ENCODE results near the gene ENC1. TPM values are rescaled to one million over a fixed set of nuclear protein-coding genes. Genes with fewer than 3 reads are reported as not detected.

Gene ENC1
- total and polyA plus RNA-seq, 3 experiments from 2014 or later = 0.68 to 3.5 (median 0.93) TPM

- Histone ChIP-seq H3K4me1 (ENCODE audit: insufficient read depth, low read length) (no peaks in the 10 kb centered on the region), H3K27ac (ENCODE audit: low read depth, low read length) (no peak overlapping the region), H3K36me3 (ENCODE audit: insufficient read depth, low read length) (no peaks in the 10 kb centered on the region), H3K27me3 (ENCODE audit: insufficient read depth, low read length, poor library complexity, severe bottlenecking) (no peaks in the 10 kb centered on the region), H3K4me3 (ENCODE audit: low read length) (no peak overlapping the region), H3K9me3 (ENCODE audit: low read length) (no peaks in the 10 kb centered on the region)
- Mint-ChIP-seq H3K9me3 (no peaks in the 10 kb centered on the region), H3K4me3 (no peak overlapping the region), H3K36me3 (no peaks in the 10 kb centered on the region), H3K27ac (no peak overlapping the region), H3K4me1 (no peaks in the 10 kb centered on the region), H3K27me3 (peaks cover 1 to 32% of the 10 kb centered on the region in 2 donors)
- POLR2A ChIA-PET = no interaction called here
- no peak for DNase-seq
- CTCF ChIA-PET = no interaction called here
Observed at GRCh38 chr5:74594137-74595040, 46.1 kb downstream of the ENC1 start.

GRCh38 chr5:74589204-74590056 lies 51.1 kb downstream of the ENC1 start:
- no peaks in the 10 kb centered on the region for H3K27me3 ChIP-seq (ENCODE audit: insufficient read depth, low read length, poor library complexity, severe bottlenecking)
- H3K27ac ChIP-seq (ENCODE audit: low read depth, low read length) = no peak overlapping the region
- no peaks in the 10 kb centered on the region for H3K4me1 ChIP-seq (ENCODE audit: insufficient read depth, low read length)
- H3K27ac Mint-ChIP-seq = no peak overlapping the region
- H3K9me3 Mint-ChIP-seq = no peaks in the 10 kb centered on the region
- H3K27me3 Mint-ChIP-seq = peaks cover 0 to 9% of the 10 kb centered on the region in 2 donors
- ChIA-PET CTCF (no interaction called here), POLR2A (no interaction called here)
- no peak overlapping the region for H3K4me3 ChIP-seq (ENCODE audit: low read length)
- no peaks in the 10 kb centered on the region for H3K36me3 ChIP-seq (ENCODE audit: insufficient read depth, low read length)
- H3K36me3 Mint-ChIP-seq = no peaks in the 10 kb centered on the region
- H3K9me3 ChIP-seq (ENCODE audit: low read length) = no peaks in the 10 kb centered on the region
- H3K4me3 Mint-ChIP-seq = no peak overlapping the region
- DNase-seq = no peak
- no peaks in the 10 kb centered on the region for H3K4me1 Mint-ChIP-seq

GRCh38 chr5:74588415-74588814 lies 52.1 kb downstream of the ENC1 start:
- Mint-ChIP-seq H3K9me3 (no peaks in the 10 kb centered on the region), H3K27ac (no peak overlapping the region), H3K27me3 (peaks cover 0 to 6% of the 10 kb centered on the region in 2 donors), H3K4me1 (no peaks in the 10 kb centered on the region), H3K36me3 (no peaks in the 10 kb centered on the region), H3K4me3 (no peak overlapping the region)
- ChIA-PET POLR2A (no interaction called here), CTCF (no interaction called here)
- Histone ChIP-seq H3K27ac (ENCODE audit: low read depth, low read length) (no peak overlapping the region), H3K4me3 (ENCODE audit: low read length) (no peak overlapping the region), H3K36me3 (ENCODE audit: insufficient read depth, low read length) (no peaks in the 10 kb centered on the region), H3K9me3 (ENCODE audit: low read length) (no peaks in the 10 kb centered on the region), H3K27me3 (ENCODE audit: insufficient read depth, low read length, poor library complexity, severe bottlenecking) (no peaks in the 10 kb centered on the region), H3K4me1 (ENCODE audit: insufficient read depth, low read length) (no peaks in the 10 kb centered on the region)
- no peak for DNase-seq

- Histone ChIP-seq H3K4me3 (ENCODE audit: low read length) (no peak overlapping the region), H3K27ac (ENCODE audit: low read depth, low read length) (no peak overlapping the region), H3K27me3 (ENCODE audit: insufficient read depth, low read length, poor library complexity, severe bottlenecking) (no peaks in the 10 kb centered on the region), H3K36me3 (ENCODE audit: insufficient read depth, low read length) (no peaks in the 10 kb centered on the region), H3K4me1 (ENCODE audit: insufficient read depth, low read length) (no peaks in the 10 kb centered on the region), H3K9me3 (ENCODE audit: low read length) (no peaks in the 10 kb centered on the region)
- Mint-ChIP-seq H3K4me3 (no peak overlapping the region), H3K4me1 (no peaks in the 10 kb centered on the region), H3K27me3 (peaks cover 2 to 6% of the 10 kb centered on the region in 2 donors), H3K36me3 (no peaks in the 10 kb centered on the region), H3K27ac (no peak overlapping the region), H3K9me3 (no peaks in the 10 kb centered on the region)
- ChIA-PET POLR2A (no interaction called here), CTCF (no interaction called here)
- DNase-seq = no peak
Observed at GRCh38 chr5:74587890-74588289, 52.6 kb downstream of the ENC1 start.

DNA sequence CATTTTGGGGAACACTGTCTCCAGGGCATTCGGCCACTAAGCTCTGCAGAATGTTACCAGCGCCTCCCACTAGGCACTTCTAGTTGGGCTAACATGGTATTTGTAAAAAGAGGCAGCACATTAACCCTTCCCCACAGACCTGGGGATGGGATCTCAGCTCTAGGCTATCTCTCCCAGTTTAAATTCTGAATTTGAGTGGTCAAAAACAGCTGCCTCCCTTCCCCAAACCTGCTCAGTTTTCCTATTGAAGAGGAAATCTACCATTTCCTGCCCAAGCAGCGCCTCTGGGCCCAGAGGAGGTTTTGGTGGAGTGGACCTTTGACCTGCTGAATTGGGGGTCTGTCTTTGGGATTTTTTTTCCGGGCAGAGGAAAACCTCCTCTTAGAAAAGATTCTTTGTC lies 53.2 kb downstream of the ENC1 start:
- Mint-ChIP-seq H3K4me1 (no peaks in the 10 kb centered on the region), H3K27me3 (peaks cover 2 to 6% of the 10 kb centered on the region in 2 donors), H3K9me3 (no peaks in the 10 kb centered on the region), H3K36me3 (no peaks in the 10 kb centered on the region), H3K27ac (no peak overlapping the region), H3K4me3 (no peak overlapping the region)
- DNase-seq = no peak
- H3K4me1 ChIP-seq (ENCODE audit: insufficient read depth, low read length) = no peaks in the 10 kb centered on the region
- H3K4me3 ChIP-seq (ENCODE audit: low read length) = no peak overlapping the region
- no peaks in the 10 kb centered on the region for H3K36me3 ChIP-seq (ENCODE audit: insufficient read depth, low read length)
- no peak overlapping the region for H3K27ac ChIP-seq (ENCODE audit: low read depth, low read length)
- ChIA-PET CTCF (no interaction called here), POLR2A (no interaction called here)
- no peaks in the 10 kb centered on the region for H3K27me3 ChIP-seq (ENCODE audit: insufficient read depth, low read length, poor library complexity, severe bottlenecking)
- H3K9me3 ChIP-seq (ENCODE audit: low read length) = no peaks in the 10 kb centered on the region

DNA sequence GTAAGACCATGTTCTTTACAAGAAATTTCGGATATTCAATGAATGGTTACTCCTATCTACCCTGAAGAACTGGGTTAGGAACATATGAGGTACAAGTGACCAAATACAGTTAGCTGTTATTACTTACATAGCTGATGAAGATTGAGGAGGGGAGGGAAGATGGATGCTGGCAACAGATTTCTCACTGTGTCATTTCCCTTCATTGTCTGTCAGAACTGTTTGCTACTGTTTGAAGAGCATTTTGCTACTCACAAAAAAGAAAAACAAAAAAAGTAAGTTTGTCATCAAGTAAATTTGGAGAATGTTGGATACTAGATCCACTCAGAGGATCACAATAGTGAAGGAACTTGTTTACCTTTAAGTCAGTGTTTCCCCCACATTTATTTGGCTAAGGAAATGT lies 53.7 kb downstream of the ENC1 start:
- H3K4me3 Mint-ChIP-seq = no peak overlapping the region
- ChIA-PET POLR2A (no interaction called here), CTCF (no interaction called here)
- no peaks in the 10 kb centered on the region for H3K4me1 Mint-ChIP-seq
- no peaks in the 10 kb centered on the region for H3K9me3 Mint-ChIP-seq
- no peaks in the 10 kb centered on the region for H3K4me1 ChIP-seq (ENCODE audit: insufficient read depth, low read length)
- no peaks in the 10 kb centered on the region for H3K36me3 Mint-ChIP-seq
- no peak for DNase-seq
- no peak overlapping the region for H3K27ac ChIP-seq (ENCODE audit: low read depth, low read length)
- H3K27ac Mint-ChIP-seq = no peak overlapping the region
- no peaks in the 10 kb centered on the region for H3K9me3 ChIP-seq (ENCODE audit: low read length)
- H3K4me3 ChIP-seq (ENCODE audit: low read length) = no peak overlapping the region
- no peaks in the 10 kb centered on the region for H3K36me3 ChIP-seq (ENCODE audit: insufficient read depth, low read length)
- no peaks in the 10 kb centered on the region for H3K27me3 ChIP-seq (ENCODE audit: insufficient read depth, low read length, poor library complexity, severe bottlenecking)
- peaks cover 2 to 4% of the 10 kb centered on the region in 2 donors for H3K27me3 Mint-ChIP-seq

DNA sequence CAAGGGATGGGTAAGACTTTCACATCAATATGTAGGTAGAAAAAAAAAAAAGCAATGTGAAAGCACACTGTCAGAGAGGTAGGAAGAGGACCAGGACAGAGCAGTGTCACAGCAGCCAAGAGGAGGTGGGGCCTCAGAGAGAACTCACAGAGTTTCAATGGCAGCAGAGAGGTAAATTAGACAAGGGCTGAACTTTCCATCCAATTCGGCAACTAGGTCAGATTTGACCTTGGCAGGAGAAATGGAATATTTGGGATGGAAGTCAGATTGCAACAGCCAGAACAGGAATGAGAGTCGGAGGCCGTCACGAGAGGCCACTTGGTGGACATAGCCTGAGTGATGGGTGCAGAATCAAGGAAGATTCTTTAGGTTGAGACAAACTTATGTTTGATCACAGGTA lies 57.7 kb downstream of the ENC1 start:
- Mint-ChIP-seq H3K27me3 (peaks cover 0 to 2% of the 10 kb centered on the region in 2 donors), H3K36me3 (no peaks in the 10 kb centered on the region), H3K4me1 (peaks cover 15 to 21% (median 21%) of the 10 kb centered on the region in 3 donors), H3K4me3 (no peak overlapping the region), H3K27ac (no peak overlapping the region), H3K9me3 (no peaks in the 10 kb centered on the region)
- Histone ChIP-seq H3K27me3 (ENCODE audit: insufficient read depth, low read length, poor library complexity, severe bottlenecking) (no peaks in the 10 kb centered on the region), H3K4me3 (ENCODE audit: low read length) (no peak overlapping the region), H3K4me1 (ENCODE audit: insufficient read depth, low read length) (peaks cover 19% of the 10 kb centered on the region), H3K27ac (ENCODE audit: low read depth, low read length) (no peak overlapping the region), H3K9me3 (ENCODE audit: low read length) (no peaks in the 10 kb centered on the region), H3K36me3 (ENCODE audit: insufficient read depth, low read length) (no peaks in the 10 kb centered on the region)
- POLR2A ChIA-PET = no interaction called here
- no peak for DNase-seq
- CTCF ChIA-PET = no interaction called here

DNA sequence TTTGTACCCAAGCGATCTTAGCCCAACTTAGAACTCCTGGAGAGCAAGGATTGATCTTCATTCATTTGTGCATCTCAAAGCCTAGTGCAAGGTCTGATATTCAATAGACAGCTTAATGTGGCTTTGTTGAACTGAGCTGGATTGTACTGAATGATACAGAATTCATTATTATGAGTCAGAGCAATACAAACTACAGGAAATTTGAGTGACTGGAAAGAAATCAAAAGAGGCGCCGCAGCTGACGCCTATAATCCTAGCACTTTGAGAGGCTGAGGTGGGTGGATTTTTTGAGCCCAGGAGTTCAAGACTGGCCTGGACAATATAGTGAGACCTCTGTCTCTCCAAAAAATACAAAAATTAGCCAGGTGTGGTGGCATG lies 58.6 kb downstream of the ENC1 start:
- no peak overlapping the region for H3K27ac ChIP-seq (ENCODE audit: low read depth, low read length)
- H3K9me3 Mint-ChIP-seq = no peaks in the 10 kb centered on the region
- H3K36me3 ChIP-seq (ENCODE audit: insufficient read depth, low read length) = no peaks in the 10 kb centered on the region
- DNase-seq = no peak
- H3K4me1 Mint-ChIP-seq = peaks cover 19 to 29% (median 28%) of the 10 kb centered on the region in 3 donors
- peaks cover 0 to 2% of the 10 kb centered on the region in 2 donors for H3K27me3 Mint-ChIP-seq
- peaks cover 0 to 1% (median 0%) of the 10 kb centered on the region in 3 donors for H3K36me3 Mint-ChIP-seq
- peaks cover 28% of the 10 kb centered on the region for H3K4me1 ChIP-seq (ENCODE audit: insufficient read depth, low read length)
- H3K4me3 Mint-ChIP-seq = no peak overlapping the region
- H3K27ac Mint-ChIP-seq = no peak overlapping the region
- H3K9me3 ChIP-seq (ENCODE audit: low read length) = no peaks in the 10 kb centered on the region
- no peak overlapping the region for H3K4me3 ChIP-seq (ENCODE audit: low read length)
- ChIA-PET POLR2A (no interaction called here), CTCF (interaction anchor here (0.8 kb wide), 1 partner anchor 58 kb away, joined by 3 read pairs; the partner anchor contains the start of gene ENC1)
- no peaks in the 10 kb centered on the region for H3K27me3 ChIP-seq (ENCODE audit: insufficient read depth, low read length, poor library complexity, severe bottlenecking)

All from CD8-positive, alpha-beta memory T cell (primary cell).